GM12892 (cell line): ENCODE results near the gene AHRR.

Experiments
- POLR2A ChIP-seq: IDR thresholded peaks from 2 replicates; pipeline ENCODE4 v1.6.1; 2011; ENCODE audit warnings: low read depth, low read length, control low read depth
- POLR2AphosphoS5 ChIP-seq: IDR thresholded peaks from 2 replicates; pipeline ENCODE4 v1.6.1; 2011; ENCODE audit warnings: low read depth, low read length, control low read depth

GRCh38 chr5:383066-383465 lies 61.6 kb downstream of the AHRR start:
- TF ChIP-seq POLR2AphosphoS5 (no peak), POLR2A (no peak)
